Measurements from ENCODE around the gene SORCS2.

GRCh38 chr4:7326306-7326692, 134.0 kb downstream of the SORCS2 start:
- TF ChIP-seq YY1 (IDR thresholded peaks at IDR 0.05; ENCODE audit: insufficient read depth, insufficient replicate concordance, low read depth, low read length) (no peak), NFYB (CRISPR knock-in tag; IDR thresholded peaks at IDR 0.05) (no peak), ZC3H4 (CRISPR knock-in tag; IDR thresholded peaks at IDR 0.05; ENCODE audit: borderline replicate concordance) (no peak), KLF13 (CRISPR knock-in tag; IDR thresholded peaks at IDR 0.05) (no peak), CHD2 (IDR thresholded peaks at IDR 0.05; ENCODE audit: low read depth, low read length) (no peak), CTCF (CRISPR knock-in tag; IDR thresholded peaks at IDR 0.05) (no peak)
